Gastrocnemius medialis (tissue), 4 donors: ENCODE data around the gene RHCE. TPM values are rescaled to one million over a fixed set of nuclear protein-coding genes. Genes with fewer than 3 reads are reported as not detected.
"Not testable (repeated sequence)": the region's sequence is repeated elsewhere in the genome, so short reads cannot be mapped to it uniquely, and the experiment has no call there.

ENCODE experiments used
- ATAC-seq, 2 donors: fragments of 150-250 bp; one replicate each; pipeline ENCODE4 v1.9.1; 2016
- DNase-seq, 2 donors: peaks; one replicate each; pipeline ENCODE4 v3.0.0-alpha.2; 2019
- H3K27ac ChIP-seq, 4 donors: fragments of 200-600 bp; sonication (generic); 1 replicate in 1 of 4; 2 replicates in 3 of 4; pipeline ENCODE4 v1.5.1; 2016 to 2018; ENCODE audit warnings: mild to moderate bottlenecking in 2 of 4, moderate library complexity in 1 of 4
- H3K27me3 ChIP-seq, 3 donors: fragments of 200-600 bp; sonication (generic) in 2 of 3; 1 replicate in 1 of 3; 2 replicates in 2 of 3; pipeline versions ENCODE4 v1.5.1 to v1.6.0; 2016 to 2019; ENCODE audit warnings: mild to moderate bottlenecking in 1 of 3, moderate library complexity in 1 of 3
- H3K36me3 ChIP-seq, 2 donors: fragments of 200-600 bp; sonication (generic) in 1 of 2; one replicate each; pipeline ENCODE4 v1.5.1; 2017 to 2018
- H3K4me1 ChIP-seq, 2 donors: fragments of 200-600 bp; sonication (generic) in 1 of 2; one replicate each; pipeline ENCODE4 v1.5.1; 2016 to 2017; ENCODE audit warnings: mild to moderate bottlenecking in 2 of 2
- H3K4me3 ChIP-seq, 4 donors: fragments of 200-600 bp; sonication (generic) in 3 of 4; 1 replicate in 1 of 4; 2 replicates in 3 of 4; pipeline ENCODE4 v1.5.1; 2016 to 2019; ENCODE audit warnings: mild to moderate bottlenecking in 2 of 4
- H3K9me3 ChIP-seq, 3 donors: fragments of 200-600 bp; sonication (generic) in 2 of 3; 1 replicate in 1 of 3; 2 replicates in 2 of 3; pipeline ENCODE4 v1.5.1; 2016 to 2019
- POLR2A ChIP-seq, 2 donors: fragments of 450-650 bp; IDR thresholded peaks; one replicate each; pipeline ENCODE4 v1.6.1; 2017; ENCODE audit warnings: antibody characterized with exemption in 2 of 2, mild to moderate bottlenecking in 2 of 2, moderate library complexity in 2 of 2
- in situ Hi-C, 4 donors: fragments of 200-750 bp; cut with MboI; loops; one replicate each; pipeline versions ENCODE4 v1.15.0 to v1.8.0; 2017; ENCODE audit warnings: low sequenced_read_pairs in 4 of 4
- intact Hi-C: fragments of 100-400 bp; cut with DNase I; formaldehyde crosslinking; loops from one replicate; pipeline ENCODE4 v1.15.1; 2023; ENCODE audit warnings: low total_unique reads
- total RNA-seq, 4 donors: library from RNA; depleted of rRNA; stranded (reverse); fragments of >200 nt; gene quantifications; one replicate each; pipeline versions ENCODE4 v1.1.0 to v1.2.3, GENCODE V29; 2016
- TF ChIP-seq, protein P1 (sequence below), 5 experiments: fragments of 450-650 bp in 3 of 5; fragments of 200-600 bp in 2 of 5; sonication (generic) in 2 of 5; IDR thresholded peaks in 4 of 5; conservative IDR thresholded peaks in 1 of 5; 1 replicate in 4 of 5; 2 replicates in 1 of 5; pipeline ENCODE4 v1.5.1; 2016 to 2019; ENCODE audit warnings: antibody characterized with exemption in 5 of 5, mild to moderate bottlenecking in 3 of 5, moderate library complexity in 3 of 5

The RHCE gene
- total RNA-seq, 4 donors from 2014 or later, result 1.0 to 2.4 TPM; not detected in 2

GRCh38 chr1:25341746-25342145 is 78.9 kb downstream of the RHCE start:
- intact Hi-C loops, result loop anchor here (5.0 kb wide), 1 partner anchor 91 kb away; the partner anchor contains the start of gene MACO1
- H3K4me3 ChIP-seq, result no peak overlapping the region
- H3K27ac ChIP-seq, result no peak overlapping the region
- H3K9me3 ChIP-seq, result no peaks in the 10 kb centered on the region
- TF ChIP-seq POLR2A (IDR thresholded peaks at IDR 0.05), result no peak
- TF ChIP-seq, protein P1, sequence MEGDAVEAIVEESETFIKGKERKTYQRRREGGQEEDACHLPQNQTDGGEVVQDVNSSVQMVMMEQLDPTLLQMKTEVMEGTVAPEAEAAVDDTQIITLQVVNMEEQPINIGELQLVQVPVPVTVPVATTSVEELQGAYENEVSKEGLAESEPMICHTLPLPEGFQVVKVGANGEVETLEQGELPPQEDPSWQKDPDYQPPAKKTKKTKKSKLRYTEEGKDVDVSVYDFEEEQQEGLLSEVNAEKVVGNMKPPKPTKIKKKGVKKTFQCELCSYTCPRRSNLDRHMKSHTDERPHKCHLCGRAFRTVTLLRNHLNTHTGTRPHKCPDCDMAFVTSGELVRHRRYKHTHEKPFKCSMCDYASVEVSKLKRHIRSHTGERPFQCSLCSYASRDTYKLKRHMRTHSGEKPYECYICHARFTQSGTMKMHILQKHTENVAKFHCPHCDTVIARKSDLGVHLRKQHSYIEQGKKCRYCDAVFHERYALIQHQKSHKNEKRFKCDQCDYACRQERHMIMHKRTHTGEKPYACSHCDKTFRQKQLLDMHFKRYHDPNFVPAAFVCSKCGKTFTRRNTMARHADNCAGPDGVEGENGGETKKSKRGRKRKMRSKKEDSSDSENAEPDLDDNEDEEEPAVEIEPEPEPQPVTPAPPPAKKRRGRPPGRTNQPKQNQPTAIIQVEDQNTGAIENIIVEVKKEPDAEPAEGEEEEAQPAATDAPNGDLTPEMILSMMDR (IDR thresholded peaks at IDR 0.05 in 4 of 5, conservative IDR thresholded peaks at IDR 0.05 in 1 of 5), result no peak
- H3K4me1 ChIP-seq, result peaks cover 17 to 20% of the 10 kb centered on the region in 2 donors
- H3K36me3 ChIP-seq, result peaks cover 0 to 7% of the 10 kb centered on the region in 2 donors
- ATAC-seq (no peak), DNase-seq (no peak)
- no peaks in the 10 kb centered on the region for H3K27me3 ChIP-seq
- in situ Hi-C loops, result loop anchor here in 3 of 4 donors (5.0 to 10.0 kb wide), 3 partner anchors 87 to 104 kb away; partner anchors contain the start of gene RSRP1 (in 1 of the 3)

- TF ChIP-seq POLR2A (IDR thresholded peaks at IDR 0.05), result no peak
- TF ChIP-seq, protein P1 (IDR thresholded peaks at IDR 0.05 in 4 of 5, conservative IDR thresholded peaks at IDR 0.05 in 1 of 5), result no peak
- in situ Hi-C loops, result no loop called here
- peak overlapping the region; percentile 79 to 96 (median 94) for H3K4me3 ChIP-seq
- peak overlapping the region; percentile 95 to 100 (median 96) for H3K27ac ChIP-seq
- no peak for ATAC-seq
- intact Hi-C loops, result loop anchor here (2.0 to 5.0 kb wide), 2 partner anchors 92 to 107 kb away; partner anchors contain the start of genes RSRP1 and SYF2
- no peaks in the 10 kb centered on the region for H3K27me3 ChIP-seq
- no peaks in the 10 kb centered on the region for H3K9me3 ChIP-seq
- H3K36me3 ChIP-seq, result no peaks in the 10 kb centered on the region
- DNase-seq, result no peak
- peaks cover 17 to 20% of the 10 kb centered on the region in 2 donors for H3K4me1 ChIP-seq
Measured at GRCh38 chr1:25338986-25339385, 81.6 kb downstream of the RHCE start.

- H3K4me3 ChIP-seq, result peak within 1 kb of the TSS; percentile 79 to 96 (median 94)
- no peaks in the 10 kb centered on the region for H3K36me3 ChIP-seq
- no peaks in the 10 kb centered on the region for H3K27me3 ChIP-seq
- peak within 1 kb of the TSS; percentile 95 to 100 (median 96) for H3K27ac ChIP-seq
- in situ Hi-C loops (no loop called here), intact Hi-C loops (loop anchor here (2.0 to 5.0 kb wide), 2 partner anchors 92 to 106 kb away; partner anchors contain the start of genes RSRP1 and SYF2)
- peak; percentile 89 to 93 for ATAC-seq
- DNase-seq, result peak; percentile 77 to 90
- TF ChIP-seq POLR2A (IDR thresholded peaks at IDR 0.05), result peak; percentile 79 to 91
- TF ChIP-seq, protein P1 (IDR thresholded peaks at IDR 0.05 in 4 of 5, conservative IDR thresholded peaks at IDR 0.05 in 1 of 5), result no peak
- peaks cover 17 to 20% of the 10 kb centered on the region in 2 donors for H3K4me1 ChIP-seq
- H3K9me3 ChIP-seq, result no peaks in the 10 kb centered on the region
Measured at GRCh38 chr1:25338188-25338981, 82.2 kb downstream of the RHCE start, which contains the start of gene TMEM50A. Gene TMEM50A (plus strand): TSS chr1:25338334. CDS start chr1:25340487, 2,153 bp downstream.

DNA sequence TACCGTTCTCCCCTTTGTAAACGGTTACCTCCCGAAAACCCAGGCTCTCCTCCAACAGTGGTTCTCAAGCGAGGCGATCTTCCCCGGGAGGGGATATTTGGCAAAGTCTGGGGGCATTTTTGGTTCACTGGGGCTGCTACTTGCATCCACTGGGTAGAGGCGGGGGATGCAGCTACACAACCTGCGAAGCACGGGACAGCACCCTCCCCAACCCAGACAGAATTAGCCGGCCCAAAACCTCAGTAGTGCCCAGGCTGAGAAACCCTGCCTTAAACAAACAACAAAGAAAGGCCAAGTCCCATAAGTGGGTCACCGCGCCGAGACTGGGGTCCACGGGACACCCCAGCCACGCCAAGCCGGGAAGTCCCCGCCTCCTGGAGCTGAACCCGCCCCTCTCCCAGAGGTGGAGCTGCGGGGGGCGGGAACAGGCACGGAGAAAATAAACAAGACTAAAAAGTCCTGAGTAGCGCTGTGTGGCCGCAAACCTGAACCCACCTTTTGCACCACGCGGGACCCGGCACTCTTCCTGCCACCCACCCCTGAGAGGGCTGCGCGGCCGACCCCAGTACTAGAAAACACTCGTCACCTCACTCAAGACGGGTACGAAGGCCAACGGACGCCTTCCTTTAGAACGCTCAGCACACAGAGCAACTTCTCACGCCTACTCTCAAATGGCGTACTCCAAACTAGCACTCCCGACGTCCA is 83.0 kb downstream of the RHCE start:
- peaks cover 17 to 20% of the 10 kb centered on the region in 2 donors for H3K4me1 ChIP-seq
- H3K4me3 ChIP-seq, result peak overlapping the region; percentile 79 to 96 (median 94)
- in situ Hi-C loops, DNase-seq, H3K27me3 ChIP-seq, H3K36me3 ChIP-seq, H3K9me3 ChIP-seq: not testable (repeated sequence)
- peak; percentile 75 to 83 for ATAC-seq
- intact Hi-C loops, result loop anchor here (2.0 to 5.0 kb wide), 2 partner anchors 91 to 105 kb away; partner anchors contain the start of genes RSRP1 and SYF2
- peak overlapping the region; percentile 95 to 100 (median 96) for H3K27ac ChIP-seq
